Forelimb muscle (tissue), 1 donor: ENCODE results near the gene ZNF593OS. TPM values are rescaled to one million over a fixed set of nuclear protein-coding genes. Genes with fewer than 3 reads are reported as not detected.

Source experiments
- DNase-seq: peaks from one replicate; pipeline ENCODE4 v3.0.0-alpha.2; 2013; ENCODE audit warnings: low read depth
- polyA plus RNA-seq: library from polyadenylated mRNA; unstranded; fragments of 120-200 nt; gene quantifications from one replicate; pipeline ENCODE4 v1.2.1, GENCODE V29; 2013; ENCODE audit not compliant: insufficient read length

Gene ZNF593OS
- 1.5 TPM for polyA plus RNA-seq

- DNase-seq, result no peak
Measured at GRCh38 chr1:26171084-26172072, at the start of gene ZNF593OS. Gene ZNF593OS, minus strand, starts transcription at chr1:26171832. Its CDS starts 171 bp downstream, at chr1:26171661.

- DNase-seq, result no peak
Measured at GRCh38 chr1:26221094-26221493, 49.5 kb upstream of the ZNF593OS start.

GRCh38 chr1:26220199-26220912, 48.7 kb upstream of the ZNF593OS start:
- DNase-seq, result no peak

- no peak for DNase-seq
Measured at GRCh38 chr1:26218906-26219494, 47.4 kb upstream of the ZNF593OS start.

GRCh38 chr1:26215246-26215645, 43.6 kb upstream of the ZNF593OS start:
- DNase-seq, result no peak

- DNase-seq, result no peak
Measured at GRCh38 chr1:26213335-26213905, 41.8 kb upstream of the ZNF593OS start.

- DNase-seq, result no peak
Measured at GRCh38 chr1:26212726-26213125, 41.1 kb upstream of the ZNF593OS start.

- no peak for DNase-seq
Measured at GRCh38 chr1:26210147-26210870, 38.7 kb upstream of the ZNF593OS start.

GRCh38 chr1:26203642-26204318, 32.1 kb upstream of the ZNF593OS start:
- DNase-seq, result no peak

GRCh38 chr1:26200413-26200812, 28.8 kb upstream of the ZNF593OS start:
- DNase-seq, result no peak

- no peak for DNase-seq
Measured at GRCh38 chr1:26197813-26198212, 26.2 kb upstream of the ZNF593OS start.

GRCh38 chr1:26197301-26197700, 25.7 kb upstream of the ZNF593OS start:
- no peak for DNase-seq

GRCh38 chr1:26195805-26196204, 24.2 kb upstream of the ZNF593OS start:
- no peak for DNase-seq

GRCh38 chr1:26191739-26192138, 20.1 kb upstream of the ZNF593OS start:
- DNase-seq, result no peak

- no peak for DNase-seq
Measured at GRCh38 chr1:26190373-26190987, 18.8 kb upstream of the ZNF593OS start, which contains the start of gene CATSPER4. Gene CATSPER4, plus strand, starts transcription at chr1:26190602. Its CDS starts 26 bp downstream, at chr1:26190628.

- no peak for DNase-seq
Measured at GRCh38 chr1:26189751-26190275, 18.2 kb upstream of the ZNF593OS start.

GRCh38 chr1:26189331-26189730, 17.7 kb upstream of the ZNF593OS start:
- no peak for DNase-seq

- DNase-seq, result no peak
Measured at GRCh38 chr1:26188477-26188876, 16.8 kb upstream of the ZNF593OS start.

GRCh38 chr1:26187882-26188281, 16.2 kb upstream of the ZNF593OS start:
- no peak for DNase-seq

GRCh38 chr1:26184883-26185282, 13.3 kb upstream of the ZNF593OS start:
- DNase-seq, result no peak
